ENCODE measurements around the gene FAM171A1.

DNA sequence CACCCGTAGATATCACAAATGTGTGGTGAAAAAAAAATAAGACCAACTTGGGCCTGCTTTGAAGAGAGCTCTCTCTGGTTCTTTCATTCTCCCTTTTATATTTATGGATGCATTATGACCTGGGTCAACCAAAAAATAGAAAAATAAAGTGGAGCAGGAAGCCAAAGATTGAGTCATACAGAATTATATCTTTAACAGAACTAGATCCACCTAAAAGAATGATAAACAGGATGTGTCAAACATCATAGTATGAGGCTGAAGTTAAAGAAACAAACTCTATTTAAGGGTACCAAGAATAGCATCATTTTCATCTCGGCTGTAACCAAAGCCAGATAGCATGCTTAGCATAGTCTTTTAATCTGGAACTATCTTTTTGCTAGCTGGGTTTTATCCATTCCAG is 173.8 kb downstream of the FAM171A1 start:
- no peak for TF ChIP-seq POLR2A (IDR thresholded peaks at IDR 0.05)
- TF ChIP-seq, protein P1, sequence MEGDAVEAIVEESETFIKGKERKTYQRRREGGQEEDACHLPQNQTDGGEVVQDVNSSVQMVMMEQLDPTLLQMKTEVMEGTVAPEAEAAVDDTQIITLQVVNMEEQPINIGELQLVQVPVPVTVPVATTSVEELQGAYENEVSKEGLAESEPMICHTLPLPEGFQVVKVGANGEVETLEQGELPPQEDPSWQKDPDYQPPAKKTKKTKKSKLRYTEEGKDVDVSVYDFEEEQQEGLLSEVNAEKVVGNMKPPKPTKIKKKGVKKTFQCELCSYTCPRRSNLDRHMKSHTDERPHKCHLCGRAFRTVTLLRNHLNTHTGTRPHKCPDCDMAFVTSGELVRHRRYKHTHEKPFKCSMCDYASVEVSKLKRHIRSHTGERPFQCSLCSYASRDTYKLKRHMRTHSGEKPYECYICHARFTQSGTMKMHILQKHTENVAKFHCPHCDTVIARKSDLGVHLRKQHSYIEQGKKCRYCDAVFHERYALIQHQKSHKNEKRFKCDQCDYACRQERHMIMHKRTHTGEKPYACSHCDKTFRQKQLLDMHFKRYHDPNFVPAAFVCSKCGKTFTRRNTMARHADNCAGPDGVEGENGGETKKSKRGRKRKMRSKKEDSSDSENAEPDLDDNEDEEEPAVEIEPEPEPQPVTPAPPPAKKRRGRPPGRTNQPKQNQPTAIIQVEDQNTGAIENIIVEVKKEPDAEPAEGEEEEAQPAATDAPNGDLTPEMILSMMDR (IDR thresholded peaks at IDR 0.05) = no peak

Measured in body of pancreas (tissue), 4 donors.